GM13977 (cell line): Measurements from ENCODE around the gene PARN.

Experiments used
- DNase-seq: peaks from one replicate; pipeline ENCODE4 v3.0.0; 2012; ENCODE audit warnings: low spot score
- in situ Hi-C: fragments of 300-500 bp; cut with MboI; formaldehyde crosslinking; loops from one replicate; pipeline ENCODE4 v1.12.0; 2022; ENCODE audit warnings: low sequenced_read_pairs, low pct_unique_long_range_greater_than_20kb, mixed read lengths, inconsistent platforms; ENCODE audit not compliant: unreplicated experiment
- TF ChIP-seq, protein P1 (sequence below): IDR thresholded peaks from 2 replicates; pipeline ENCODE4 v1.5.1; 2012; ENCODE audit warnings: mild to moderate bottlenecking, control low read depth; ENCODE audit not compliant: insufficient read depth; ENCODE audit errors: extremely low read depth, missing control alignments

Gene PARN

DNA sequence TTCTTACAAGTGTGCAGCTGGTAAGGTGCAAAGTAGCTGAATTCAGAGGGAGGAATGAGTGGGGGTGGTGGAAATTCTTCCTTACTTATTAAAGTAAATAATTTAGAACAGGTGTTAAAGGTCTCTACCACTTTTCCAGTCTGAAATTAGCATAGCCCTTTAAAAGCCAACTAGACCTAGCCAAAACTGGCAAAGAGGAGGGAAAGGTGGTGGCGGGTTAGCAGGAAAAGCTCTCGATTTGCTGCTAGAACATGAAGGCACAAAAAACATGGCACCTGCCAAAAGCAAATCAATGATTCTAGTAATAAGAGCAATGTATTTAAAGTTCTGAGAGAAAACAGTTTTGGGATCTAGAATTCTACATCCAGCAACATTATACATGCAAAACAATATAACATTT, 157.7 kb downstream of the PARN start:
- DNase-seq = no peak
- TF ChIP-seq, protein P1, sequence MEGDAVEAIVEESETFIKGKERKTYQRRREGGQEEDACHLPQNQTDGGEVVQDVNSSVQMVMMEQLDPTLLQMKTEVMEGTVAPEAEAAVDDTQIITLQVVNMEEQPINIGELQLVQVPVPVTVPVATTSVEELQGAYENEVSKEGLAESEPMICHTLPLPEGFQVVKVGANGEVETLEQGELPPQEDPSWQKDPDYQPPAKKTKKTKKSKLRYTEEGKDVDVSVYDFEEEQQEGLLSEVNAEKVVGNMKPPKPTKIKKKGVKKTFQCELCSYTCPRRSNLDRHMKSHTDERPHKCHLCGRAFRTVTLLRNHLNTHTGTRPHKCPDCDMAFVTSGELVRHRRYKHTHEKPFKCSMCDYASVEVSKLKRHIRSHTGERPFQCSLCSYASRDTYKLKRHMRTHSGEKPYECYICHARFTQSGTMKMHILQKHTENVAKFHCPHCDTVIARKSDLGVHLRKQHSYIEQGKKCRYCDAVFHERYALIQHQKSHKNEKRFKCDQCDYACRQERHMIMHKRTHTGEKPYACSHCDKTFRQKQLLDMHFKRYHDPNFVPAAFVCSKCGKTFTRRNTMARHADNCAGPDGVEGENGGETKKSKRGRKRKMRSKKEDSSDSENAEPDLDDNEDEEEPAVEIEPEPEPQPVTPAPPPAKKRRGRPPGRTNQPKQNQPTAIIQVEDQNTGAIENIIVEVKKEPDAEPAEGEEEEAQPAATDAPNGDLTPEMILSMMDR = no peak
- in situ Hi-C loops = no loop called here

DNA sequence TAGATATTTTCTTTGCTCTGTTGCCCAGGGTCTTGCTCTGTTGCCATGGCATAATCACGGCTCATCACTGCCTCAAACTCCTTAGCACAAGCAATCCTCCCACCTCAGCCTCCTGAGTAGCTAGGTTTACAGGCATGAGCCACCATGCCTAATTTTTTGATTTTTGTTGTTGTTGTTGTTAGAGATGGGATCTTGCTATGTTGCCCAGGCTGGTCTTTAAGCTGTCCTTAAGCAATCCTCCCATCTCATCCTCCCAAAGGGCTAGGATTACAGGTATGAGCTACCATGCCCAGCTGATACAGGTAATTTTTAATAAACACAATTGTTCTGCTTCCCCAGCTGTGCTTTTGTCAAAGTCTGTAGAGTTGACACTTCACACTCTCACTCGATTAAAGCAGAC, 159.3 kb downstream of the PARN start:
- in situ Hi-C loops = no loop called here

DNA sequence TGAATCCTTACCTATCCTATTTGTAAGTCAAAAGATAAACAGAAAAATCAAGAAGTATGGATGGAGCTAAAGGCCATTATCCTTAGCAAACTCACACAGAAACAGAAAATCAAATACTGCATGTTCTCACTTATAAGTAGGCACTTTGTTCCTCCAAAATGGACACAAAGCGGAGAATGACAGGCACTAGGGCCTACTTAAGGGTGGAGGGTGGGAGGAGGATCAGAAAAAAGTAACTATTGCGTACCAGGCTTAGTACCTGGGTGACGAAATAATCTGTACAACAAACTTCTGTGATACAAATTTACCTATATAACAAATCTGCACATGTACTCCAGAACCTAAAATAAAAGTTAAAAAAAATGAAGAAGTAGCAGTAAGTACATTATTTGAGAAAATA, 164.3 kb downstream of the PARN start:
- in situ Hi-C loops = no loop called here
- TF ChIP-seq, protein P1 = no peak
- no peak for DNase-seq

More for the DNA sequence above, 159.3 kb downstream of the PARN start:
- DNase-seq = no peak
- TF ChIP-seq, protein P1 = no peak

DNA sequence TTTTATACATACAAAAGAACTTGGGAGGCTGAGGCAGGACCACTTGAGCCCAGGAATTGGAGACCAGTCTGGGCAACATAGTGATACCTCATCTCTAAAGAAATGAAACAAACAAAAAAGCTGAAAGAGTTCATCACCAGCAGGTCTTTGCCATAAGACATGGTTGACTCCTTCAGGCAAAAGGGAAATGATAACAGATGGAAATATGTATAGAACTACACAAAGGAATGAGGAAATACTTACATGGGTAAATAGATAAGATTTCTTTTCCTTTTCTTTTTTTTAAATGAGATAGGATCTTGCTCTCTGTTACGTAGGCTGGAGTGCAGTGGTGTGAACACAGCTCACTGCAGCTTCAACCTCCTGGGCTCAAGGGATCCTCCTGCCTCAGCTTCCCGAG, 165.3 kb downstream of the PARN start:
- no peak for DNase-seq
- TF ChIP-seq, protein P1 = no peak
- in situ Hi-C loops = no loop called here

DNA sequence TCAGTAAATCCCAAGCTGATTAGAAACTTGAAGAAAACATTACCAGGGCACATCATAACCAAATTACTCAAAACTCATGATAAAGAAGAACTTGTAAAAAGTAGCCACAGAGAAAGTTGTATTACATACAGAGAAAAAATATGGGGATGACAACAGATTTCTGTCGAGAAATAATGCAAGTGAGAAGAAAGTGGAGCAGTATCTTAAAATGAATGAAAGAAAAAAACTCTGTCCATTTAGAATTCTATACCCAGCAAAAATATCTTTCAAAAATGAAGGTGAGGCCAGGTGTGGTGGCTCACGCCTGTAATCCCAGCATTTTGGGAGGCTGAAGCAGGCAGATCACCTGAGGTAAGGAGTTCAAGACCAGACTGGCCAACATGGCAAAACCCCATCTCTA, 165.9 kb downstream of the PARN start:
- in situ Hi-C loops = no loop called here
- no peak for DNase-seq
- TF ChIP-seq, protein P1 = no peak

DNA sequence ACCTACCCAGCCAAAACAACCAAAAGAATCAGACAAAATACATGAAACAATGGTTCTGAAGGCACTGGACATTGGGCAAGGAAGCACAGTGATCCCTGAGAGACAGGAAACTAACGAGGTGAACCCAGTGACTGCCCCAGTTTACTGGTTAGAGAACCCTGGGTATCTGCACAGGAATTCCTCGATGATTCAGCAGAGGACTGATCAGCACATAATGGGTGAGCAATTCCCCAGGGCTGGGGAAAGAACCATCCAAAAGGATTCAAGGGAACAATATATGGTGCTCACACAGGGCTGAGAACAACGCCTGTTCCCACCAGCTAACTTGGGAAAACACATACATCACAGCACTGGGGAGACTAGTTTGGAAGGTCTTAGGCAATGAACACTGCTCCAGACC, 167.2 kb downstream of the PARN start:
- no peak for DNase-seq
- in situ Hi-C loops = no loop called here
- TF ChIP-seq, protein P1 = no peak

DNA sequence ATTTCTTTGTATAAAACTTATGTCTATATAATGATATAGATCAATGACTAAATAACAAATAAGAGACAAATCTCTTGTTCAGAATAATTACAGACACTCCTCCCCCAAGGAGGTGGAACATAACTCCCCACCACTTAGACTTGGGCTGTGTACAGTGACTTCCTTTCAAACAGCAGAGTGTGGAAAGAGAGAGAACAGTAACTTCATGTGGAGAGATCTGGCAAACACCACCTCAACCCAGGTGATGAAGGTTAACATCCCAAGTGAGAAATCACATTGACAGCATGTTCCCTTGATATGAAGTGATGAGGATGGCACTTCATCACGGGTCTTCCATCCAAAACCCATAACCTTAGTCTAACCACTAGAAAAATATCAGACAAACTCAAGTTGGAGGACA, 169.3 kb downstream of the PARN start:
- in situ Hi-C loops = no loop called here
- TF ChIP-seq, protein P1 = no peak
- no peak for DNase-seq
